OCI-LY3 (cell line): Measurements from ENCODE around the gene FAM107B.

Experiments used
- H2AFZ ChIP-seq: fragments of 200-600, 300-600 bp; shearing (Covaris generic); 2 replicates; pipeline ENCODE4 v1.6.0; 2014; ENCODE audit warnings: antibody characterized with exemption, low read depth, low read length
- H3K27ac ChIP-seq: fragments of 200-600, 300-600 bp; sonication (generic); 2 replicates; pipeline ENCODE4 v1.5.1; 2014; ENCODE audit warnings: mild to moderate bottlenecking, low read length, moderate library complexity, mixed read lengths
- H3K27me3 ChIP-seq: fragments of 200-600, 300-600 bp; sonication (generic); 2 replicates; pipeline ENCODE4 v1.6.1; 2014; ENCODE audit warnings: low read depth, low read length, mixed read lengths
- H3K36me3 ChIP-seq: fragments of 200-600, 300-600 bp; sonication (generic); replicated peaks from 2 replicates; pipeline ENCODE3; 2014; ENCODE audit warnings: low read depth, low read length, mixed read lengths
- H3K4me1 ChIP-seq: fragments of 300-600, 200-600 bp; sonication (generic); 2 replicates; pipeline ENCODE4 v1.6.1; 2014; ENCODE audit warnings: low read length, mixed read lengths
- H3K4me2 ChIP-seq: fragments of 200-600, 300-600 bp; sonication (generic); 2 replicates; pipeline ENCODE4 v1.6.1; 2014; ENCODE audit warnings: low read length, mixed read lengths
- H3K4me3 ChIP-seq: fragments of 300-600, 200-600 bp; sonication (generic); 2 replicates; pipeline ENCODE4 v1.5.1; 2014; ENCODE audit warnings: antibody characterized with exemption, mild to moderate bottlenecking, low read length, moderate library complexity
- H3K79me2 ChIP-seq: fragments of 300-600, 200-600 bp; shearing (Covaris generic); 2 replicates; pipeline ENCODE4 v1.6.1; 2014; ENCODE audit warnings: mild to moderate bottlenecking, low read length, mixed read lengths
- H3K9ac ChIP-seq: fragments of 300-600, 200-600 bp; shearing (Covaris generic); 2 replicates; pipeline ENCODE4 v1.6.0; 2014; ENCODE audit warnings: mild to moderate bottlenecking, low read length, moderate library complexity
- H3K9me3 ChIP-seq: fragments of 200-600, 300-600 bp; shearing (Covaris generic); 2 replicates; pipeline ENCODE4 v1.6.1; 2014; ENCODE audit warnings: low read length, mixed read lengths; ENCODE audit not compliant: insufficient read depth
- H4K20me1 ChIP-seq: fragments of 200-600, 300-600 bp; sonication (generic); 2 replicates; pipeline ENCODE4 v1.6.1; 2016; ENCODE audit warnings: low read length, mixed read lengths; ENCODE audit not compliant: insufficient read depth
- CTCF ChIP-seq: fragments of 200-600, 300-600 bp; sonication (generic); IDR thresholded peaks from 2 replicates; pipeline ENCODE4 v1.5.1; 2014; ENCODE audit warnings: antibody characterized with exemption, low read length, low read depth
- EZH2phosphoT487 ChIP-seq: fragments of 200-600 bp; shearing (Covaris generic); IDR thresholded peaks from 2 replicates; pipeline ENCODE4 v1.6.1; 2018; ENCODE audit warnings: antibody characterized with exemption, mixed run types, low read depth

Gene FAM107B

GRCh38 chr10:14539176-14539575 lies 235.5 kb downstream of the FAM107B start:
- H3K79me2 ChIP-seq, result peaks cover 98% of the 10 kb centered on the region
- no peaks in the 10 kb centered on the region for H3K27me3 ChIP-seq
- no peak overlapping the region for H2AFZ ChIP-seq
- H3K4me3 ChIP-seq, result no peak overlapping the region
- no peak overlapping the region for H3K4me2 ChIP-seq
- H3K9me3 ChIP-seq, result no peaks in the 10 kb centered on the region
- TF ChIP-seq CTCF (no peak), EZH2phosphoT487 (no peak)
- peaks cover 29% of the 10 kb centered on the region for H3K36me3 ChIP-seq
- H3K9ac ChIP-seq, result no peak overlapping the region
- H3K27ac ChIP-seq, result no peak overlapping the region
- peaks cover 11% of the 10 kb centered on the region for H3K4me1 ChIP-seq
- peaks cover 93% of the 10 kb centered on the region for H4K20me1 ChIP-seq

- TF ChIP-seq CTCF (peak; percentile 73), EZH2phosphoT487 (no peak)
- peaks cover 100% of the 10 kb centered on the region for H3K79me2 ChIP-seq
- H3K4me2 ChIP-seq, result no peak overlapping the region
- H3K4me3 ChIP-seq, result no peak overlapping the region
- no peaks in the 10 kb centered on the region for H3K9me3 ChIP-seq
- H3K36me3 ChIP-seq, result peaks cover 23% of the 10 kb centered on the region
- H2AFZ ChIP-seq, result no peak overlapping the region
- H3K27ac ChIP-seq, result no peak overlapping the region
- H4K20me1 ChIP-seq, result peaks cover 98% of the 10 kb centered on the region
- H3K27me3 ChIP-seq, result no peaks in the 10 kb centered on the region
- H3K4me1 ChIP-seq, result no peaks in the 10 kb centered on the region
- no peak overlapping the region for H3K9ac ChIP-seq
Measured at GRCh38 chr10:14536241-14537213, 238.2 kb downstream of the FAM107B start.

GRCh38 chr10:14535457-14536130 lies 239.1 kb downstream of the FAM107B start:
- no peak overlapping the region for H3K4me2 ChIP-seq
- no peak for TF ChIP-seq CTCF
- TF ChIP-seq EZH2phosphoT487, result no peak
- no peak overlapping the region for H3K9ac ChIP-seq
- no peak overlapping the region for H2AFZ ChIP-seq
- peaks cover 98% of the 10 kb centered on the region for H3K79me2 ChIP-seq
- H3K27ac ChIP-seq, result no peak overlapping the region
- peaks cover 17% of the 10 kb centered on the region for H3K36me3 ChIP-seq
- H4K20me1 ChIP-seq, result peaks cover 96% of the 10 kb centered on the region
- H3K9me3 ChIP-seq, result no peaks in the 10 kb centered on the region
- H3K27me3 ChIP-seq, result no peaks in the 10 kb centered on the region
- H3K4me1 ChIP-seq, result no peaks in the 10 kb centered on the region
- no peak overlapping the region for H3K4me3 ChIP-seq

GRCh38 chr10:14534152-14534551 lies 240.5 kb downstream of the FAM107B start:
- Histone ChIP-seq H3K27me3 (no peaks in the 10 kb centered on the region), H4K20me1 (peaks cover 89% of the 10 kb centered on the region), H3K79me2 (peaks cover 94% of the 10 kb centered on the region), H3K36me3 (peaks cover 25% of the 10 kb centered on the region), H3K27ac (no peak overlapping the region), H3K4me1 (no peaks in the 10 kb centered on the region), H2AFZ (no peak overlapping the region), H3K9ac (no peak overlapping the region), H3K9me3 (no peaks in the 10 kb centered on the region), H3K4me3 (no peak overlapping the region), H3K4me2 (no peak overlapping the region)
- no peak for TF ChIP-seq EZH2phosphoT487
- TF ChIP-seq CTCF, result no peak
